Measurements from ENCODE around the gene FGF4.
"Not testable (repeated sequence)": the region's sequence is repeated elsewhere in the genome, so short reads cannot be mapped to it uniquely, and the experiment has no call there.

The FGF4 gene

GRCh38 chr11:69771466-69771865 lies 3.7 kb downstream of the FGF4 start:
- DNase-seq: no peak

DNA sequence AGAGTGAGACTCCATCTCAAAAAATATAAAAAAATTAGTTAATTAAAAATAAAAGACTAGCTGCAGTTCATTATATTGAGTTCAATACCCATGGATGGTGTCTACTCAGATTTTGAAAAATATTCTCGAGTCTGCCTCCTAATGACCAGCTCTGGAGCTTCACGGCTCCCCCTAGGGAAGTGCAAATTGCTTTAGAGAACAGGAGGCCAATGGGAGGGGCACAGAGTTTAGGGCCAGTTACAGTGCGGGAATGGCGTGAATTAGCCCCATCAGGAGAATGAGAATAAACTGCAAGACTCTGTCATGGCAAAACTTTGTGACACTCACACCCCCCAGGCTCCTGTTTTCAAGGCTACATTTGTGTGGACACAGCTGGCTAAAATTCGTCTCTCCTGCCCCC lies 4.6 kb downstream of the FGF4 start:
- no peak for DNase-seq

- no peak for DNase-seq
These were observed 9.6 kb downstream of the FGF4 start for GRCh38 chr11:69765498-69765995.

DNA sequence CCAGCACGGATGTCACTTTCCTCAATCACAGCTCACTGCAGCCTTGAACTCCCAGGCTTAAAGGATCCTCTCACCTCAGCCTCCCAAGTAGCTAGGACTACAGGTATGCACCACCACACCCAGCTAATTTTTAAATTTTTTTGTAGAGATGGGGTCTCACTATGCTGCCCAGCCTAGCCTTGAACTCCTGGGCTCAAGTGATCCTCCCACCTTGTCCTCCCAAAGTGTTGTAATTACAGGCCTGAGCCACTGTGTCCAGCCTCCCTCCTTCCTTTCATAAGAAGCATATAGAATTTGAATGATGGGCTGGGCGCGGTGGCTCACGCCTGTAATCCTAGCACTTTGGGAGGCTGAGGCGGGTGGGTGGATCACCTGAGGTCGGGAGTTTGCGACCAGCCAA lies 10.2 kb downstream of the FGF4 start:
- not testable (repeated sequence) for DNase-seq

- no peak for DNase-seq
These were observed 14.8 kb downstream of the FGF4 start for GRCh38 chr11:69760319-69760718.

GRCh38 chr11:69752890-69753289 lies 22.3 kb downstream of the FGF4 start:
- DNase-seq: no peak

GRCh38 chr11:69750875-69751597 lies 24.1 kb downstream of the FGF4 start:
- DNase-seq: no peak

GRCh38 chr11:69750108-69750850 lies 24.9 kb downstream of the FGF4 start:
- no peak for DNase-seq

GRCh38 chr11:69748637-69749036 lies 26.5 kb downstream of the FGF4 start:
- no peak for DNase-seq

- no peak for DNase-seq
These were observed 28.1 kb downstream of the FGF4 start for GRCh38 chr11:69746752-69747742.

DNA sequence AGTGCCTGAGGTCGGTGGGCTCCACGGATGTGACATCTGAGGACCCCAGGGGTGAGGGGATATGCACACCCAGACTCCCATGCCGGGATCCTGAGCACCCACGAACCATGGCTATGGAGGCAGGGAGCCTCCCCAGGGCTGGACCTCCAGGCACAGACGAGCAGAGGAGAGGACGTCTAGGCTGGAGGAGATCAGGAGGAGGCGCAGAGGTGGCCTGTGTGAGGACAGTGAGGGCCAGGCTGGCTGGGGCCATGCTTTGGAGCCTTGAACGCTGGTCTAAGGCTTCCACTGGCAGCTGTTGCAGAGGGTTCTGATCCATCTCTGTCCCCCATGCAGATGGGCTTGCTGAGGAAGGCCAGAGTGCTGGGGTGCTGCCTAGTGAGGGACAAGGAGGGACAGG lies 29.0 kb downstream of the FGF4 start:
- no peak for DNase-seq

DNA sequence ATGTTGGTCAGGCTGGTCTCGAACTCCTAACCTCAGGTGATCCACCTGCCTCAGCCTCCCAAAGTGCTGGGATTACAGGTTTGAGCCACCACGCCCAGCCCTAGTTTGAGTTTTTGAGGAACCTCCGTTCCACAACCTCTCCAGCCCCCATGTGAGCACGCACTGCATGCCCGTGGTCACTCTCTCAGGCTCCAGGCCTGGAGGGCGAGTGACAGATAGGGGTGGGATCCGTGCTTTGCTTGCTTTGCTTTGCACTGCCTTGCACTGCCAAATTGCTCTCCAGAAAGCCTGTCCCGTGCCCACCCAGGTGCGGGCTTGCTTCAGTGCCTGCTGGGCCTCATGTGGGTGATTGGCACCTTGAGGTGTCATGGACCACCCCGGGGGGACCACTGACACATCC lies 29.9 kb downstream of the FGF4 start:
- DNase-seq: no peak

DNA sequence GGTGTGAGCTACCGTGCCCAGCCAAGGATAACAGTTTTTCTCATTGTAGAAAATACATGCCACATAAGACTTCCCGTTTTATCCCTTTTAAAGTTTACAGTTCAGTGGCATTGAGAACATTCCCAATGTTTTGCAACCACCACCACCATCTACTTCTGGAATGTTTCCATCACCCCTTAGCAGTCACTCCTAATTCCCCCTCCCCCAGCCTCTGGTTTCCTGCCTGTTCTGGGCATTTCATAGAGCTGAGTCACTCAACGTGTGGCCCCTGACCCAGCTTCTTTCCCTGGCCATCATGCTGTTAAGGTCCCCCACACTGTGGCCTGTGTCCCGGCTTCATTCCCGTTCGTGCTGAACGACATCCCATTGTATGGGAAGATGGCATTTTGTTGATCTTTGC lies 30.7 kb downstream of the FGF4 start:
- no peak for DNase-seq

DNA sequence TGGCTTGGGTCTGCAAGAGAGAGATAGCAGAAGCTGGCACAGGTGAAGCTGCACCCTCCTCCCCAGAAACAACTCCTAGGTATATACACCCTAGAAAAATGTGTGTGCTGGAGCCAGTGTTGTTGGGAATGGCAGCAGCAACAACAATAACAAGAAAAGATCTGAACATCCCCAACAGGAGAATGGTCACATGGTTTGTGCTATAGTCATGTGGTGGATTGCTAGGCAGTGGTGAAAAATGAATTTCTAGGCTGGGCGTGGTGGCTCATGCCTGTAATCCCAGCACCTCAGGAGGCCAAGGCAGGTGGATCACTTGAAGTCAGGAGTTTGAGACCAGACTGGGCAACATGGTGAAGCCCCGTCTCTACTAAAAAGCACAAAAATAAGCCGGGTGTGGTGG lies 40.3 kb downstream of the FGF4 start:
- DNase-seq: no peak

DNA sequence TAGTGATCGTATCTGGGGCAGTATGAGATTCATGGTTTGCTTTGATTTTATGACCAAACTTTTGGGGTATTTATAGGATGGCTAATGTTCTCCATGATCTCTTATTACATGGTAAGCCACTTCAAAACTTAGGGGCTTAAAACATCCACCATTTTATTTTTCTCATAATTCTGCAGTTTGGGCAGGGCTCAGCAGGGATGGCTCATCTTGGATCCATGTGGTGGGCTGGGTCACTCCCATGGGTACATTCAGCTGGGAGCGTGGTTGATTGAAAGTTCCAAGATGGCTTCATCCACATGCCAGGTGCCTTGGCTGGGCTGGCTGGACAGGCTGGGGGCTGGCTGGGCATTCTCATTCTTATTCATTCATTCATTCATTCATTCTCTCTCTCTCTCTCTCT lies 40.8 kb downstream of the FGF4 start:
- no peak for DNase-seq

DNA sequence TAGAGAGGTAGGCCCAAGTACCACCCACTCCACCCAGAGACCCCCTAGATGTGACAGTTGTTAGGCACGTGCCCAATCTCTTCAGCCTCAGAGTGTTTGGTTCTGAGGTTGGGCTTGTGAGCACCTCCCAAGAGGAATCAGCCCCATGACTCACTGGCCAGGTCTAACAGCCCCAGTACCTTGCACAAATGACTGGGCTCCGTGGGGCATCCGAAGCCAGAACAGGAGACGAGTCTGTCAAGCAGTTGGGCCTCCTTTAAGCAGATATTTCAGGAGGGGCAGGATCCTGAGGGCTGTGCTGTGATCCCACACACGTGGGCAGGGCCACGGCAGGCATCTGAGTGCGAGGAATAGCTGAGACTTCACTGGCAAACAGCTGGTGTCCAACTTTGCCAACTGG lies 42.2 kb downstream of the FGF4 start:
- DNase-seq: no peak

DNA sequence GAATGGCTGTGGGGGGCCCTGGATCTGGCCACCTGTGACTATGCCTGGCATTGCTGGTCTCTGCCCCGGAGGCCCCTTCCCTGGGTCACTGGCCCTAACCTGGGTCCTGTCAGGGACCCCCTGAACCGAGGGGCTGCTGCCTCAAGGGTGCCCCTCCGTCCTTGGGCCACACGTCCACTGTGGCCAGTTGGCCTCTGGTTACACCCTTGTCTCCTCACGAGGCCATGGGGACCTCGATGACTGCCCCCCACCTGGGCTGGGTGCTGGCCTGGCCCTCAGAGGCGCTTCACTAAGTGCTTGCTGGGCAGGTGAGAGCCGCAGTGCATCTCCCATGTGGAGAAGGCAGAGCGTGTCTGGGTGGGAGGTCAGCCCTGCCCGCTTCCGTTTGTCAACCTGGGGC lies 44.0 kb downstream of the FGF4 start:
- no peak for DNase-seq

GRCh38 chr11:69730500-69730899 lies 44.6 kb downstream of the FGF4 start:
- DNase-seq: no peak

DNA sequence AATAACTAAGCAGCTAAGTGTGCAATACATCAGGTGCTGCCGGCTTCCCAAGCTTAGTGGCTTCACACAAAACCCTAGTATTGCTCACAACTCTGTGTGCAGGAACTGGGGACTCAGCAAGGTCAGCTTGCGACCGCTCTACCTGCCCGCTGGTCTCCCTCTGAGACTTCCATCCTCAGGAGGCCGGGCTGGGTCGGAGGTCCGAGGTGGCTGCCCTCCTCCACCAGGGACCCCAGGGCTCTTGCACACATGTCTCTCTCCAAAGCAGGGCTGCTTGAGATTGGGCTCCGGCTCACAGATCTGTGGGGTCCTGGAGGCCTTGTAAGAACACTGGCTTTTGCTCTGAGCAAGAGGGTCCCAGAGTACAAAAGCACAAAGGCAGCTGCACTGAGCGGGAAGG lies 45.9 kb downstream of the FGF4 start:
- no peak for DNase-seq

DNA sequence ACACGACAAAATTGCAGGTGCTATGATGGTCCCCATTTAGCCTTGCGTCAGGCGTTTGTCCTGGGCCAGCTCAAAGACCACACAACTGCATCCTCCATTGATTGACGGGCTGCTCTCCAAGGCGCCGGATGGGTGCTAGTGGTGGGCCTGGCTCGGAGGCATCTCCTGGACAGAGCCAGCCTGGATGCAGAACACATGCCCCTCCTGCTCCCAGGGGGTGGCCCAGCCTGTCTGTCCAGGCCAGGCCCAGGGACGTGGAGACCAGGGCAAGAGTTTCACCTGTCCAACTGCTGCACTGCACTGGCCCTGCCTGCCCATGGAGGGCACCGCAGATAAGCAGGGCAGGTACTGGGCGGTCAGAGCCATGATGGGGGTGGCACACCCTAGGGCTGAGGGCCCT lies 47.9 kb downstream of the FGF4 start:
- DNase-seq: no peak

GRCh38 chr11:69726481-69726880 lies 48.7 kb downstream of the FGF4 start:
- DNase-seq: no peak

- DNase-seq: no peak
These were observed 49.1 kb downstream of the FGF4 start for GRCh38 chr11:69726019-69726418.

DNA sequence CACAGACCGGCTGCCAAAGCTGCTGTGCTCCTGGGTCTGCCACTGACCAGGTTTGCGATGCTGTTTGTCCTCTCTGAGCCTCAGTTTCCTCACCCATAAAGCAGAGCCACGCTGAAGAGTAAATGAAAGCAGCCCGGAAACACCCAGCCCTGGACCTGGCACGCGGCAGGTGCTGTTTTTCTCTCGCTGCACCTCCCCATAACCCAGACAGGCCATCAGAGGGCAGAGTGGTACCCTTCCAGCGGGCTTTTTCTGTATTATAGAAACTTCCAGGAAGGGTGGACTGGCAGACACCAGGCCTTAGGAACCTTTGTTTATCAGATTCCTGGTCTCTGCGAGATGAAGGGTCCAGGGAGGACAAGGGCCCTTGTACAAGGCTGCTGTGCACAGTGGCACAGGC lies 53.4 kb downstream of the FGF4 start:
- DNase-seq: no peak
